Mucosa of rectum (tissue), 2 donors: ENCODE results near the gene CFAP57.

Source experiments
- H3K27ac ChIP-seq, 2 donors: one replicate each; pipeline ENCODE4 v1.7.0; 2013; ENCODE audit warnings: inconsistent platforms in 2 of 2, low read depth in 2 of 2, low read length in 2 of 2
- H3K27me3 ChIP-seq, 2 donors: one replicate each; pipeline ENCODE4 v1.7.0; 2013; ENCODE audit warnings: low read length in 2 of 2; ENCODE audit not compliant: control insufficient read depth in 2 of 2, insufficient read depth in 2 of 2
- H3K36me3 ChIP-seq, 2 donors: one replicate each; pipeline ENCODE4 v1.7.0; 2013; ENCODE audit warnings: low read length in 2 of 2; ENCODE audit not compliant: control insufficient read depth in 2 of 2, insufficient read depth in 2 of 2
- H3K4me1 ChIP-seq, 2 donors: one replicate each; pipeline ENCODE4 v1.7.0; 2013; ENCODE audit warnings: low read length in 2 of 2, mild to moderate bottlenecking in 1 of 2; ENCODE audit not compliant: control insufficient read depth in 2 of 2, insufficient read depth in 2 of 2
- H3K4me3 ChIP-seq, 2 donors: one replicate each; pipeline ENCODE4 v1.7.0; 2013; ENCODE audit warnings: low read length in 2 of 2
- H3K9ac ChIP-seq, 2 donors: one replicate each; pipeline ENCODE4 v1.7.0; 2013; ENCODE audit warnings: low read length in 2 of 2, low read depth in 1 of 2, mild to moderate bottlenecking in 1 of 2
- H3K9me3 ChIP-seq, 2 donors: one replicate each; pipeline ENCODE4 v1.7.0; 2013; ENCODE audit warnings: low read length in 2 of 2; ENCODE audit not compliant: control insufficient read depth in 2 of 2
- donor health status: healthy.
- donor health status: Normal muscosa, but diverticular disease.

CFAP57 gene

GRCh38 chr1:43221797-43222196 is 49.7 kb downstream of the CFAP57 start:
- peak overlapping the region in 1 of 2 donors; percentile 26 for H3K9ac ChIP-seq
- no peaks in the 10 kb centered on the region for H3K9me3 ChIP-seq
- H3K36me3 ChIP-seq = no peaks in the 10 kb centered on the region
- peak overlapping the region in 1 of 2 donors; percentile 50 for H3K27ac ChIP-seq
- no peak overlapping the region for H3K4me3 ChIP-seq
- H3K27me3 ChIP-seq = no peaks in the 10 kb centered on the region
- no peaks in the 10 kb centered on the region for H3K4me1 ChIP-seq

- no peak overlapping the region for H3K27ac ChIP-seq
- H3K36me3 ChIP-seq = no peaks in the 10 kb centered on the region
- H3K4me1 ChIP-seq = no peaks in the 10 kb centered on the region
- no peaks in the 10 kb centered on the region for H3K27me3 ChIP-seq
- H3K9me3 ChIP-seq = no peaks in the 10 kb centered on the region
- H3K9ac ChIP-seq = no peak overlapping the region
- no peak overlapping the region for H3K4me3 ChIP-seq
Measured at GRCh38 chr1:43222879-43223278, 50.7 kb downstream of the CFAP57 start.

- Histone ChIP-seq H3K36me3 (no peaks in the 10 kb centered on the region), H3K4me3 (no peak overlapping the region), H3K27me3 (no peaks in the 10 kb centered on the region), H3K9me3 (no peaks in the 10 kb centered on the region), H3K27ac (no peak overlapping the region), H3K4me1 (no peaks in the 10 kb centered on the region), H3K9ac (no peak overlapping the region)
Measured at GRCh38 chr1:43225168-43225567, 53.0 kb downstream of the CFAP57 start.

- Histone ChIP-seq H3K27ac (no peak overlapping the region), H3K9ac (no peak overlapping the region)
Measured at GRCh38 chr1:43227143-43227764, 55.1 kb downstream of the CFAP57 start.

GRCh38 chr1:43229826-43230780 is 58.0 kb downstream of the CFAP57 start:
- peaks cover 0 to 3% of the 10 kb centered on the region in 2 donors for H3K4me1 ChIP-seq
- H3K27ac ChIP-seq = no peak overlapping the region
- no peaks in the 10 kb centered on the region for H3K9me3 ChIP-seq
- no peak overlapping the region for H3K4me3 ChIP-seq
- H3K36me3 ChIP-seq = no peaks in the 10 kb centered on the region
- no peak overlapping the region for H3K9ac ChIP-seq
- no peaks in the 10 kb centered on the region for H3K27me3 ChIP-seq

More at GRCh38 chr1:43227143-43227764, 55.1 kb downstream of the CFAP57 start:
- Histone ChIP-seq H3K4me3 (no peak overlapping the region), H3K9me3 (no peaks in the 10 kb centered on the region), H3K27me3 (no peaks in the 10 kb centered on the region), H3K36me3 (no peaks in the 10 kb centered on the region), H3K4me1 (peaks cover 0 to 3% of the 10 kb centered on the region in 2 donors)

- Histone ChIP-seq H3K27me3 (no peaks in the 10 kb centered on the region), H3K27ac (no peak overlapping the region), H3K4me3 (no peak overlapping the region), H3K9ac (no peak overlapping the region), H3K9me3 (no peaks in the 10 kb centered on the region), H3K36me3 (no peaks in the 10 kb centered on the region), H3K4me1 (peaks cover 6 to 10% of the 10 kb centered on the region in 2 donors)
Measured at GRCh38 chr1:43232074-43232473, 59.9 kb downstream of the CFAP57 start.

- Histone ChIP-seq H3K27ac (no peak overlapping the region), H3K9me3 (no peaks in the 10 kb centered on the region), H3K4me1 (peaks cover 6 to 10% of the 10 kb centered on the region in 2 donors)
Measured at GRCh38 chr1:43232482-43232881, 60.4 kb downstream of the CFAP57 start.

GRCh38 chr1:43233631-43234030 is 61.5 kb downstream of the CFAP57 start:
- Histone ChIP-seq H3K4me3 (no peak overlapping the region), H3K9ac (no peak overlapping the region), H3K9me3 (no peaks in the 10 kb centered on the region), H3K27ac (no peak overlapping the region), H3K4me1 (peaks cover 6 to 13% of the 10 kb centered on the region in 2 donors), H3K36me3 (no peaks in the 10 kb centered on the region), H3K27me3 (no peaks in the 10 kb centered on the region)

More at GRCh38 chr1:43232482-43232881, 60.4 kb downstream of the CFAP57 start:
- Histone ChIP-seq H3K4me3 (no peak overlapping the region), H3K27me3 (no peaks in the 10 kb centered on the region), H3K9ac (no peak overlapping the region), H3K36me3 (no peaks in the 10 kb centered on the region)

- Histone ChIP-seq H3K9ac (no peak overlapping the region), H3K36me3 (no peaks in the 10 kb centered on the region), H3K4me3 (no peak overlapping the region), H3K27ac (no peak overlapping the region), H3K9me3 (no peaks in the 10 kb centered on the region), H3K4me1 (peaks cover 6 to 13% of the 10 kb centered on the region in 2 donors), H3K27me3 (no peaks in the 10 kb centered on the region)
Measured at GRCh38 chr1:43234267-43234666, 62.1 kb downstream of the CFAP57 start.

- H3K4me3 ChIP-seq = no peak overlapping the region
- H3K27ac ChIP-seq = no peak overlapping the region
- H3K27me3 ChIP-seq = no peaks in the 10 kb centered on the region
- H3K9ac ChIP-seq = no peak overlapping the region
- H3K36me3 ChIP-seq = no peaks in the 10 kb centered on the region
- H3K9me3 ChIP-seq = no peaks in the 10 kb centered on the region
- peaks cover 6 to 13% of the 10 kb centered on the region in 2 donors for H3K4me1 ChIP-seq
Measured at GRCh38 chr1:43235040-43235439, 62.9 kb downstream of the CFAP57 start.
